ENCODE measurements around the gene CDS1.
"Not testable (repeated sequence)": the region's sequence is repeated elsewhere in the genome, so short reads cannot be mapped to it uniquely, and the experiment has no call there.

Gene CDS1

GRCh38 chr4:84582988-84583875, at the start of gene CDS1:
TSS of gene CDS1 (plus strand) at chr4:84583127. CDS start at chr4:84583402, 275 bp downstream.
- no peak for DNase-seq

- DNase-seq: no peak
Measured at GRCh38 chr4:84535901-84536300, 47.0 kb upstream of the CDS1 start.

GRCh38 chr4:84545093-84545492, 37.8 kb upstream of the CDS1 start:
- DNase-seq: no peak

- DNase-seq: peak; percentile 69
Measured at GRCh38 chr4:84547211-84547610, 35.7 kb upstream of the CDS1 start.

- not testable (repeated sequence) for DNase-seq
Measured at GRCh38 chr4:84549191-84549590, 33.7 kb upstream of the CDS1 start.

GRCh38 chr4:84562156-84562555, 20.8 kb upstream of the CDS1 start:
- no peak for DNase-seq

- no peak for DNase-seq
Measured at GRCh38 chr4:84563002-84563401, 19.9 kb upstream of the CDS1 start.

- no peak for DNase-seq
Measured at GRCh38 chr4:84565951-84566350, 17.0 kb upstream of the CDS1 start.

- no peak for DNase-seq
Measured at GRCh38 chr4:84568496-84568895, 14.4 kb upstream of the CDS1 start.

- no peak for DNase-seq
Measured at GRCh38 chr4:84569009-84569408, 13.9 kb upstream of the CDS1 start.

GRCh38 chr4:84573385-84574068, 9.4 kb upstream of the CDS1 start:
- peak; percentile 7 for DNase-seq

- no peak for DNase-seq
Measured at GRCh38 chr4:84574069-84574720, 8.7 kb upstream of the CDS1 start.

- peak; percentile 74 for DNase-seq
Measured at GRCh38 chr4:84578540-84579402, 4.2 kb upstream of the CDS1 start.

- DNase-seq: no peak
Measured at GRCh38 chr4:84579403-84579776, 3.5 kb upstream of the CDS1 start.

GRCh38 chr4:84582302-84582987, 482 bp upstream of the CDS1 start:
- peak; percentile 83 for DNase-seq

- peak; percentile 22 for DNase-seq
Measured at GRCh38 chr4:84583876-84584380, 1.0 kb downstream of the CDS1 start.

GRCh38 chr4:84585251-84585650, 2.3 kb downstream of the CDS1 start:
- DNase-seq: no peak

- DNase-seq: no peak
Measured at GRCh38 chr4:84594724-84595123, 11.8 kb downstream of the CDS1 start.

GRCh38 chr4:84596826-84597225, 13.9 kb downstream of the CDS1 start:
- DNase-seq: peak; percentile 87

- DNase-seq: peak; percentile 56
Measured at GRCh38 chr4:84597450-84597849, 14.5 kb downstream of the CDS1 start.

- no peak for DNase-seq
Measured at GRCh38 chr4:84606645-84607044, 23.7 kb downstream of the CDS1 start.

- DNase-seq: no peak
Measured at GRCh38 chr4:84611531-84611930, 28.6 kb downstream of the CDS1 start.
